ENCODE measurements around the gene RPL28. TPM values are rescaled to one million over a fixed set of nuclear protein-coding genes. Genes with fewer than 3 reads are reported as not detected.

RPL28 gene
- total RNA-seq, 1 experiment from 2014 or later: 2,505 TPM

- peaks cover 37% of the 10 kb centered on the region for H3K4me1 Mint-ChIP-seq
- CTCF ChIA-PET: interaction anchor here (0.6 to 1.5 kb wide), 6 partner anchors 10 to 193 kb away, joined by 3 to 5 read pairs (median 3); partner anchors contain the start of gene KMT5C
- no peaks in the 10 kb centered on the region for H3K36me3 Mint-ChIP-seq
- TF ChIP-seq ATF6 (CRISPR knock-in tag; IDR thresholded peaks at IDR 0.05) (no peak), SP1 (CRISPR knock-in tag; conservative IDR thresholded peaks at IDR 0.05) (peak; percentile 82)
- peaks cover 83% of the 10 kb centered on the region for H3K27me3 Mint-ChIP-seq (ENCODE audit: low read depth)
- POLR2A ChIA-PET: interaction anchor here (0.6 to 1.6 kb wide), 4 partner anchors 13 to 16 kb away, joined by 3 to 5 read pairs (median 4); partner anchors contain the start of genes IL11 and KMT5C
- H3K27ac Mint-ChIP-seq: no peak overlapping the region
- no peaks in the 10 kb centered on the region for H3K9me3 Mint-ChIP-seq
- peak overlapping the region; percentile 69 for H3K4me3 Mint-ChIP-seq
- ATAC-seq (peak; percentile 85), DNase-seq (ENCODE audit: low spot score) (peak; percentile 82)
Measured at GRCh38 chr19:55353803-55354697, 31.7 kb upstream of the RPL28 start.

- CTCF ChIA-PET: interaction anchor here (1.1 to 2.4 kb wide), 4 partner anchors 11 to 53 kb away, joined by 3 to 8 read pairs (median 5); partner anchors contain the start of genes KMT5C and TMEM238
- H3K9me3 Mint-ChIP-seq: no peaks in the 10 kb centered on the region
- ATAC-seq (peak; percentile 3; the same call in 1 of the 2 replicates), DNase-seq (ENCODE audit: low spot score) (no peak)
- H3K4me1 Mint-ChIP-seq: peaks cover 31% of the 10 kb centered on the region
- POLR2A ChIA-PET: interaction anchor here (1.5 kb wide), 1 partner anchor 16 kb away, joined by 4 read pairs; the partner anchor contains the start of gene KMT5C
- H3K27me3 Mint-ChIP-seq (ENCODE audit: low read depth): peaks cover 88% of the 10 kb centered on the region
- H3K36me3 Mint-ChIP-seq: no peaks in the 10 kb centered on the region
- TF ChIP-seq NR1H2 (CRISPR knock-in tag; IDR thresholded peaks at IDR 0.05) (no peak), NFYB (CRISPR knock-in tag; conservative IDR thresholded peaks at IDR 0.05; ENCODE audit: low read depth) (0 out of 2 replicates have a peak, but pooled peaks have one; percentile 23)
- peak within 1 kb of the TSS; percentile 69 for H3K4me3 Mint-ChIP-seq
- H3K27ac Mint-ChIP-seq: no peak within 1 kb of the TSS
Measured at GRCh38 chr19:55354698-55355212, 31.0 kb upstream of the RPL28 start, which contains the start of gene COX6B2. Gene COX6B2, minus strand, starts transcription at chr19:55354719. Its CDS starts 198 bp downstream, at chr19:55354521.

GRCh38 chr19:55355213-55355821 lies 30.4 kb upstream of the RPL28 start:
- Mint-ChIP-seq H3K9me3 (no peaks in the 10 kb centered on the region), H3K4me3 (peak overlapping the region; percentile 49), H3K27me3 (ENCODE audit: low read depth) (peaks cover 88% of the 10 kb centered on the region), H3K36me3 (no peaks in the 10 kb centered on the region), H3K27ac (no peak overlapping the region), H3K4me1 (peaks cover 27% of the 10 kb centered on the region)
- no peak for TF ChIP-seq PREB (CRISPR knock-in tag; IDR thresholded peaks at IDR 0.05; ENCODE audit: borderline replicate concordance)
- DNase-seq (ENCODE audit: low spot score) (no peak), ATAC-seq (no peak)
- POLR2A ChIA-PET: interaction anchor here (1.5 kb wide), 1 partner anchor 16 kb away, joined by 4 read pairs; the partner anchor contains the start of gene KMT5C
- CTCF ChIA-PET: interaction anchor here (1.1 to 2.4 kb wide), 7 partner anchors 10 to 190 kb away, joined by 3 to 8 read pairs (median 4); partner anchors contain the start of genes KMT5C and TMEM238

GRCh38 chr19:55358493-55358892 lies 27.2 kb upstream of the RPL28 start:
- Mint-ChIP-seq H3K36me3 (no peaks in the 10 kb centered on the region), H3K4me1 (peaks cover 7% of the 10 kb centered on the region), H3K27ac (no peak overlapping the region), H3K4me3 (no peak overlapping the region), H3K27me3 (ENCODE audit: low read depth) (peaks cover 61% of the 10 kb centered on the region), H3K9me3 (no peaks in the 10 kb centered on the region)
- ATAC-seq (no peak), DNase-seq (ENCODE audit: low spot score) (no peak)
- ChIA-PET CTCF (interaction anchor here (1.8 kb wide), 1 partner anchor 28 kb away, joined by 8 read pairs; no protein-coding TSS in a partner anchor), POLR2A (interaction anchor here (0.5 to 1.8 kb wide), 3 partner anchors 10 to 81 kb away, joined by 4 to 5 read pairs (median 4); partner anchors contain the start of gene KMT5C)
- no peak for TF ChIP-seq AFF4 (CRISPR knock-in tag; IDR thresholded peaks at IDR 0.05; ENCODE audit: borderline replicate concordance)
- TF ChIP-seq ELF4 (CRISPR knock-in tag; IDR thresholded peaks at IDR 0.05; ENCODE audit: low read depth): no peak
- TF ChIP-seq ZNF219 (CRISPR knock-in tag; IDR thresholded peaks at IDR 0.05; ENCODE audit: borderline replicate concordance): no peak
- TF ChIP-seq NFYB (CRISPR knock-in tag; conservative IDR thresholded peaks at IDR 0.05; ENCODE audit: low read depth): no peak
- TF ChIP-seq ZNF512 (CRISPR knock-in tag; IDR thresholded peaks at IDR 0.05; ENCODE audit: borderline replicate concordance): no peak
- no peak for TF ChIP-seq ZNF121 (CRISPR knock-in tag; IDR thresholded peaks at IDR 0.05)
- no peak for TF ChIP-seq JUN (CRISPR knock-in tag; IDR thresholded peaks at IDR 0.05)
- TF ChIP-seq MXD4 (CRISPR knock-in tag; IDR thresholded peaks at IDR 0.05; ENCODE audit: borderline replicate concordance): no peak
- no peak for TF ChIP-seq ZBTB43 (CRISPR knock-in tag; IDR thresholded peaks at IDR 0.05)
